Activated B cell treated with CpG ODN at 0.5 μM for 24 hours (primary cell): ENCODE results near the gene CCDC40. TPM values are rescaled to one million over a fixed set of nuclear protein-coding genes. Genes with fewer than 3 reads are reported as not detected.

Source experiments
- ATAC-seq: fragments of 200-7000 bp; cut with Tn5 transposase; one replicate; pipeline ENCODE4 v1.10.0; 2021; ENCODE audit warnings: low read depth, mild to moderate bottlenecking, moderate library complexity
- CTCF ChIA-PET: fragments of 350-600 bp; sonication (Branson Sonifier 250); formaldehyde crosslinking; loops from one replicate; lab custom pipeline; 2021; ENCODE audit warnings: antibody characterized with exemption; lab: Charles Lee
- POLR2A ChIA-PET: fragments of 350-600 bp; sonication (Branson Sonifier 250); formaldehyde crosslinking; loops from one replicate; lab custom pipeline; 2021; ENCODE audit warnings: antibody characterized with exemption; lab: Charles Lee
- DNase-seq: peaks from one replicate; pipeline ENCODE4 v3.0.0; 2022
- H3K27ac Mint-ChIP-seq: one replicate; pipeline ENCODE4 v1.8.0; 2020; ENCODE audit warnings: mixed read lengths
- H3K27me3 Mint-ChIP-seq: one replicate; pipeline ENCODE4 v1.8.0; 2021; ENCODE audit warnings: mixed read lengths
- H3K36me3 Mint-ChIP-seq: one replicate; pipeline ENCODE4 v1.8.0; 2021; ENCODE audit warnings: low read depth, mixed read lengths
- H3K4me1 Mint-ChIP-seq: one replicate; pipeline ENCODE4 v1.8.0; 2021; ENCODE audit warnings: mixed read lengths
- H3K4me3 Mint-ChIP-seq: one replicate; pipeline ENCODE4 v1.8.0; 2020; ENCODE audit warnings: mild to moderate bottlenecking, mixed read lengths
- H3K9me3 Mint-ChIP-seq: one replicate; pipeline ENCODE4 v1.8.0; 2020; ENCODE audit warnings: mixed read lengths
- CTCF ChIP-seq: fragments of 200-600 bp; IDR thresholded peaks from one replicate; pipeline ENCODE4 v1.8.0; 2022; ENCODE audit warnings: antibody characterized with exemption, mild to moderate bottlenecking
- intact Hi-C: fragments of 100-400 bp; cut with micrococcal nuclease; formaldehyde crosslinking; loops from one replicate; pipeline ENCODE4 v1.15.1; 2024
- total RNA-seq: library from RNA; stranded (reverse); gene quantifications from 2 replicates; pipeline ENCODE4 v1.2.3, GENCODE V29; 2022

Gene CCDC40
- total RNA-seq, 1 donor from 2014 or later, result 0.55 TPM

GRCh38 chr17:80129006-80129565, 92.6 kb downstream of the CCDC40 start:
- H3K27me3 Mint-ChIP-seq, result peaks cover 6% of the 10 kb centered on the region
- H3K36me3 Mint-ChIP-seq, result peaks cover 16% of the 10 kb centered on the region
- no peak overlapping the region for H3K27ac Mint-ChIP-seq
- intact Hi-C loops, result no loop called here
- H3K9me3 Mint-ChIP-seq, result no peaks in the 10 kb centered on the region
- CTCF ChIA-PET, result no interaction called here
- ATAC-seq, result no peak
- DNase-seq, result no peak
- POLR2A ChIA-PET, result no interaction called here
- no peaks in the 10 kb centered on the region for H3K4me1 Mint-ChIP-seq
- H3K4me3 Mint-ChIP-seq, result no peak overlapping the region
- TF ChIP-seq CTCF, result no peak

- no peak for DNase-seq
- no peak for ATAC-seq
- Mint-ChIP-seq H3K9me3 (no peaks in the 10 kb centered on the region), H3K4me3 (no peak overlapping the region), H3K4me1 (no peaks in the 10 kb centered on the region), H3K27me3 (peaks cover 6% of the 10 kb centered on the region), H3K27ac (no peak overlapping the region), H3K36me3 (peaks cover 31% of the 10 kb centered on the region)
- intact Hi-C loops, result no loop called here
- ChIA-PET CTCF (no interaction called here), POLR2A (no interaction called here)
- TF ChIP-seq CTCF, result no peak
Observed at GRCh38 chr17:80130992-80131391, 94.5 kb downstream of the CCDC40 start.

- intact Hi-C loops, result no loop called here
- no peak for TF ChIP-seq CTCF
- ChIA-PET POLR2A (interaction anchor here (0.5 to 0.8 kb wide), 2 partner anchors 130 to 534 kb away, joined by 5 to 7 read pairs; no protein-coding TSS in a partner anchor), CTCF (no interaction called here)
- Mint-ChIP-seq H3K9me3 (no peaks in the 10 kb centered on the region), H3K36me3 (peaks cover 51% of the 10 kb centered on the region), H3K4me1 (no peaks in the 10 kb centered on the region), H3K27ac (no peak overlapping the region), H3K4me3 (no peak overlapping the region), H3K27me3 (no peaks in the 10 kb centered on the region)
- no peak for ATAC-seq
- no peak for DNase-seq
Observed at GRCh38 chr17:80132906-80133625, 96.6 kb downstream of the CCDC40 start.

GRCh38 chr17:80133626-80133970, 97.2 kb downstream of the CCDC40 start:
- Mint-ChIP-seq H3K27ac (no peak overlapping the region), H3K27me3 (no peaks in the 10 kb centered on the region), H3K4me1 (no peaks in the 10 kb centered on the region), H3K4me3 (no peak overlapping the region), H3K9me3 (no peaks in the 10 kb centered on the region), H3K36me3 (peaks cover 56% of the 10 kb centered on the region)
- CTCF ChIA-PET, result no interaction called here
- intact Hi-C loops, result no loop called here
- ATAC-seq (no peak), DNase-seq (no peak)
- POLR2A ChIA-PET, result interaction anchor here (0.5 kb wide), 1 partner anchor 130 kb away, joined by 7 read pairs; no protein-coding TSS in a partner anchor
- no peak for TF ChIP-seq CTCF

GRCh38 chr17:80137131-80137530, 100.7 kb downstream of the CCDC40 start:
- CTCF ChIA-PET, result no interaction called here
- ATAC-seq, result no peak
- no peaks in the 10 kb centered on the region for H3K9me3 Mint-ChIP-seq
- H3K27me3 Mint-ChIP-seq, result no peaks in the 10 kb centered on the region
- POLR2A ChIA-PET, result no interaction called here
- intact Hi-C loops, result no loop called here
- TF ChIP-seq CTCF, result no peak
- no peak for DNase-seq
- H3K4me1 Mint-ChIP-seq, result no peaks in the 10 kb centered on the region
- no peak overlapping the region for H3K4me3 Mint-ChIP-seq
- H3K36me3 Mint-ChIP-seq, result peaks cover 91% of the 10 kb centered on the region
- H3K27ac Mint-ChIP-seq, result no peak overlapping the region
